H1 (cell line): ENCODE results near the gene ZNF560. TPM values are rescaled to one million over a fixed set of nuclear protein-coding genes. Genes with fewer than 3 reads are reported as not detected.

Experiments
- CTCF ChIA-PET: fragments of 300-600 bp; sonication (Branson Sonifier 250); formaldehyde crosslinking; loops from one replicate; lab custom pipeline; 2021; ENCODE audit not compliant: partially characterized antibody; lab: Charles Lee
- POLR2A ChIA-PET: fragments of 300-600 bp; sonication (Branson Sonifier 250); formaldehyde crosslinking; loops from one replicate; lab custom pipeline; 2021; ENCODE audit warnings: inconsistent platforms; ENCODE audit not compliant: partially characterized antibody; lab: Charles Lee
- DNase-seq, 2 experiments: peaks; one replicate each; pipeline versions ENCODE4 v3.0.0 to v3.0.0-alpha.2; 2010 to 2022; ENCODE audit warnings: low spot score in 2 of 2, low read depth in 1 of 2, mixed read lengths in 1 of 2
- FAIRE-seq: peaks from 2 replicates; lab custom pipeline; 2011; peaks lifted over from hg19 to GRCh38; lab: Jason Lieb, UNC
- H2AFZ ChIP-seq: 2 replicates; pipeline ENCODE4 v1.8.1; 2012; ENCODE audit warnings: low read length, inconsistent platforms
- H2AK5ac ChIP-seq: 2 replicates; pipeline ENCODE4 v1.6.1; 2013; ENCODE audit warnings: low read depth, low read length
- H2BK120ac ChIP-seq: replicated peaks from 2 replicates; pipeline ENCODE3; 2013; ENCODE audit warnings: low read depth, low read length, inconsistent platforms
- H2BK12ac ChIP-seq: 2 replicates; pipeline ENCODE4 v1.6.1; 2013; ENCODE audit warnings: low read depth, low read length
- H2BK15ac ChIP-seq: 2 replicates; pipeline ENCODE4 v1.6.1; 2013; ENCODE audit warnings: low read length
- H2BK20ac ChIP-seq: 2 replicates; pipeline ENCODE4 v1.6.1; 2013; ENCODE audit warnings: low read length
- H2BK5ac ChIP-seq: 2 replicates; pipeline ENCODE4 v1.6.1; 2013; ENCODE audit warnings: low read depth, low read length
- H3K14ac ChIP-seq: 2 replicates; pipeline ENCODE4 v1.6.1; 2013; ENCODE audit warnings: inconsistent platforms; ENCODE audit not compliant: insufficient read length
- H3K18ac ChIP-seq: 2 replicates; pipeline ENCODE4 v1.6.1; 2013; ENCODE audit warnings: low read length; ENCODE audit errors: extremely low read depth
- H3K23ac ChIP-seq: 2 replicates; pipeline ENCODE4 v1.6.1; 2013; ENCODE audit warnings: inconsistent platforms; ENCODE audit not compliant: insufficient read length
- H3K23me2 ChIP-seq: 2 replicates; pipeline ENCODE4 v1.6.1; 2013; ENCODE audit warnings: low read depth, low read length
- H3K27ac ChIP-seq: 2 replicates; pipeline ENCODE4 v1.6.1; 2011; ENCODE audit warnings: low read depth, low read length, inconsistent platforms
- H3K27me3 ChIP-seq, 4 experiments: replicated peaks in 1 of 4; 1 replicate in 1 of 4; 2 replicates in 3 of 4; pipeline versions ENCODE4 v1.6.1 to v1.8.1; 2011 to 2013; ENCODE audit warnings: low read length in 3 of 4, mild to moderate bottlenecking in 3 of 4, inconsistent platforms in 2 of 4, mixed read lengths in 2 of 4, moderate library complexity in 1 of 4; ENCODE audit not compliant: control insufficient read depth in 3 of 4, insufficient read depth in 3 of 4; ENCODE audit errors: extremely low read depth in 1 of 4
- H3K36me3 ChIP-seq, 4 experiments: 2 replicates each; pipeline versions ENCODE4 v1.6.1 to v1.8.1; 2011 to 2013; ENCODE audit warnings: mild to moderate bottlenecking in 4 of 4, low read length in 3 of 4, moderate library complexity in 2 of 4, control low read depth in 1 of 4, inconsistent platforms in 1 of 4; ENCODE audit not compliant: insufficient read depth in 4 of 4, control insufficient read depth in 2 of 4
- H3K4ac ChIP-seq: replicated peaks from 2 replicates; pipeline ENCODE3; 2013; ENCODE audit warnings: low read length, low read depth, mixed read lengths, inconsistent platforms; ENCODE audit not compliant: insufficient read length
- H3K4me1 ChIP-seq, 4 experiments: replicated peaks in 1 of 4; 1 replicate in 1 of 4; 2 replicates in 3 of 4; pipeline versions ENCODE4 v1.6.1 to v1.8.1; 2011 to 2013; ENCODE audit warnings: low read length in 3 of 4, inconsistent platforms in 2 of 4, mixed read lengths in 1 of 4; ENCODE audit not compliant: insufficient read depth in 4 of 4, control insufficient read depth in 3 of 4
- H3K4me2 ChIP-seq, 2 experiments: 2 replicates each; pipeline versions ENCODE4 v1.6.1 to v1.8.1; 2011 to 2013; ENCODE audit warnings: low read depth in 2 of 2, low read length in 2 of 2, control low read depth in 1 of 2, inconsistent platforms in 1 of 2, mild to moderate bottlenecking in 1 of 2; ENCODE audit not compliant: insufficient read depth in 1 of 2
- H3K4me3 ChIP-seq, 4 experiments: fragments of 200-600, 300-600 bp in 1 of 4; sonication (generic), shearing (Covaris generic), sonication (Bioruptor Twin) in 1 of 4; 2 replicates each; pipeline versions ENCODE4 v1.5.1 to v1.8.1; 2011 to 2016; ENCODE audit warnings: low read length in 4 of 4, low read depth in 3 of 4, control low read depth in 2 of 4, inconsistent platforms in 2 of 4, mild to moderate bottlenecking in 2 of 4, mixed read lengths in 1 of 4, moderate library complexity in 1 of 4; ENCODE audit not compliant: insufficient read depth in 2 of 4; ENCODE audit errors: extremely low read depth in 1 of 4
- H3K56ac ChIP-seq: replicated peaks from 2 replicates; pipeline ENCODE3; 2013; ENCODE audit warnings: low read depth, mild to moderate bottlenecking, mixed read lengths, low read length, inconsistent platforms; ENCODE audit not compliant: insufficient read length
- H3K79me1 ChIP-seq: 2 replicates; pipeline ENCODE4 v1.6.1; 2013; ENCODE audit warnings: low read depth, low read length, control low read depth
- H3K79me2 ChIP-seq, 2 experiments: 2 replicates each; pipeline versions ENCODE4 v1.6.1 to v1.8.1; 2012 to 2013; ENCODE audit warnings: low read length in 2 of 2, mild to moderate bottlenecking in 2 of 2, inconsistent platforms in 1 of 2; ENCODE audit not compliant: insufficient read depth in 2 of 2, control insufficient read depth in 1 of 2
- H3K9ac ChIP-seq, 4 experiments: replicated peaks in 1 of 4; 1 replicate in 1 of 4; 2 replicates in 3 of 4; pipeline versions ENCODE4 v1.6.1 to v1.8.1; 2011 to 2013; ENCODE audit warnings: low read depth in 3 of 4, low read length in 3 of 4, control low read depth in 2 of 4, mild to moderate bottlenecking in 2 of 4, moderate library complexity in 2 of 4, inconsistent platforms in 1 of 4; ENCODE audit errors: extremely low read depth in 1 of 4
- H3K9me3 ChIP-seq, 2 experiments: 2 replicates each; pipeline versions ENCODE4 v1.6.1 to v1.8.1; 2012 to 2013; ENCODE audit warnings: mild to moderate bottlenecking in 2 of 2, moderate library complexity in 2 of 2, control low read depth in 1 of 2, inconsistent platforms in 1 of 2, low read depth in 1 of 2, low read length in 1 of 2, mixed read lengths in 1 of 2; ENCODE audit not compliant: insufficient read depth in 2 of 2
- H4K20me1 ChIP-seq, 2 experiments: replicated peaks in 1 of 2; 2 replicates each; pipeline versions ENCODE3 to v1.8.1; 2011 to 2013; ENCODE audit warnings: inconsistent platforms in 2 of 2, low read length in 2 of 2, mild to moderate bottlenecking in 1 of 2; ENCODE audit not compliant: insufficient read depth in 2 of 2, control insufficient read depth in 1 of 2
- H4K5ac ChIP-seq: 2 replicates; pipeline ENCODE4 v1.6.1; 2013; ENCODE audit warnings: low read length, low read depth, mixed read lengths, inconsistent platforms; ENCODE audit not compliant: insufficient read length
- H4K8ac ChIP-seq: 2 replicates; pipeline ENCODE4 v1.8.0; 2013; ENCODE audit warnings: mild to moderate bottlenecking, moderate library complexity, low read length, inconsistent platforms; ENCODE audit not compliant: insufficient read depth; ENCODE audit errors: extremely low read depth
- H4K91ac ChIP-seq: replicated peaks from 2 replicates; pipeline ENCODE3; 2013; ENCODE audit warnings: low read length, mixed read lengths, inconsistent platforms; ENCODE audit not compliant: insufficient read length
- CBX8 ChIP-seq: fragments of 300-800, 300-1000 bp; sonication (generic); IDR thresholded peaks from 2 replicates; pipeline ENCODE4 v1.7.1; 2016; ENCODE audit warnings: low read depth, low read length, borderline replicate concordance
- GABPA ChIP-seq: IDR thresholded peaks from 2 replicates; pipeline ENCODE4 v1.6.1; 2011; ENCODE audit warnings: mild to moderate bottlenecking, low read length, moderate library complexity, borderline replicate concordance; ENCODE audit not compliant: insufficient read depth
- HDAC2 ChIP-seq, 2 experiments: fragments of 300-600 bp in 1 of 2; sonication (generic) in 1 of 2; IDR thresholded peaks; 2 replicates each; pipeline ENCODE4 v1.6.1; 2011 to 2012; ENCODE audit warnings: low read depth in 2 of 2, low read length in 2 of 2, mild to moderate bottlenecking in 2 of 2, moderate library complexity in 2 of 2, borderline replicate concordance in 1 of 2, inconsistent platforms in 1 of 2
- KDM5A ChIP-seq: fragments of 200-600 bp; IDR thresholded peaks from 2 replicates; pipeline ENCODE4 v1.7.1; 2012; ENCODE audit warnings: mild to moderate bottlenecking, low read length, inconsistent platforms, mixed read lengths
- PHF8 ChIP-seq: fragments of 200-600 bp; sonication (generic); conservative IDR thresholded peaks from 2 replicates; pipeline ENCODE4 v1.7.1; 2012; ENCODE audit warnings: low read depth, mild to moderate bottlenecking, inconsistent platforms, low read length, moderate library complexity
- POLR2A ChIP-seq, 2 experiments: IDR thresholded peaks; 1 replicate in 1 of 2; 2 replicates in 1 of 2; pipeline ENCODE4 v1.6.1; 2011; ENCODE audit warnings: low read depth in 2 of 2, low read length in 2 of 2, mild to moderate bottlenecking in 2 of 2; ENCODE audit errors: control extremely low read depth in 1 of 2
- POLR2AphosphoS5 ChIP-seq: IDR thresholded peaks from 2 replicates; pipeline ENCODE4 v1.6.1; 2011; ENCODE audit warnings: low read depth, low read length
- RBBP5 ChIP-seq: IDR thresholded peaks from 2 replicates; pipeline ENCODE4 v1.7.1; 2012; ENCODE audit warnings: low read depth, mild to moderate bottlenecking, inconsistent platforms, low read length, moderate library complexity, borderline replicate concordance
- RXRA ChIP-seq: IDR thresholded peaks from 2 replicates; pipeline ENCODE4 v1.6.1; 2011; ENCODE audit warnings: low read depth, mild to moderate bottlenecking, low read length, moderate library complexity; ENCODE audit not compliant: insufficient read depth
- SIRT6 ChIP-seq: IDR thresholded peaks from one replicate; pipeline ENCODE4 v1.7.1; 2012; ENCODE audit warnings: low read length, inconsistent platforms
- SP1 ChIP-seq: IDR thresholded peaks from 2 replicates; pipeline ENCODE4 v1.6.1; 2011; ENCODE audit warnings: low read depth, low read length
- TCF12 ChIP-seq: IDR thresholded peaks from 2 replicates; pipeline ENCODE4 v1.6.1; 2011; ENCODE audit warnings: low read depth, mild to moderate bottlenecking, low read length
- TEAD4 ChIP-seq: IDR thresholded peaks from 2 replicates; pipeline ENCODE4 v1.6.1; 2012; ENCODE audit warnings: low read depth, low read length, inconsistent platforms, mixed read lengths
- ZNF274 ChIP-seq: IDR thresholded peaks from 2 replicates; pipeline ENCODE4 v1.7.0; 2012; ENCODE audit warnings: low read length, borderline replicate concordance; ENCODE audit errors: extremely low read depth
- WGBS, 2 experiments: shearing (Covaris generic) in 1 of 2; methylation state at CpG; one replicate each; pipeline versions ENCODE4 v1.1.6 to v1.1.7; 2013 to 2015; ENCODE audit warnings: low lambda C conversion rate in 2 of 2, mixed read lengths in 2 of 2, inconsistent platforms in 1 of 2, low coverage in 1 of 2, missing lambda C conversion rate in 1 of 2; ENCODE audit not compliant: insufficient replicate concordance in 2 of 2, insufficient coverage in 1 of 2, insufficient read length in 1 of 2; ENCODE audit errors: extremely low coverage in 1 of 2, missing lambda C conversion rate in 1 of 2; 5-methylcytosine and 5-hydroxymethylcytosine counted together
- polyA plus RNA-seq, 7 experiments: library from polyadenylated mRNA; depleted of rRNA in 3 of 7; stranded (reverse) in 5 of 7; unstranded in 2 of 7; fragments of >200 nt in 5 of 7; fragments of 200-250 nt in 2 of 7; gene quantifications; 1 replicate in 5 of 7; 2 replicates in 1 of 7; 4 replicates in 1 of 7; pipeline versions ENCODE4 v1.2.1 to v1.2.3, GENCODE V29; 2011 to 2013; ENCODE audit warnings: missing spikeins in 2 of 7, mixed read lengths in 2 of 7
- total RNA-seq: library from RNA; stranded (reverse); fragmentation: NEBNext Ultra II Directional; extraction: Animal tissue kit (Norgen Biotek cat#: 25700); gene quantifications from 2 replicates; pipeline ENCODE4 v1.2.1, GENCODE V29; 2021
- TF ChIP-seq, protein P1 (sequence below): IDR thresholded peaks from 2 replicates; pipeline ENCODE4 v1.6.1; 2012; ENCODE audit warnings: inconsistent platforms

The ZNF560 gene
- total and polyA plus RNA-seq, 2 of the 8 experiments (the other 6 are each of a cell fraction or from before 2014, with no cell fraction given) = 0.02 TPM; not detected in 1

DNA sequence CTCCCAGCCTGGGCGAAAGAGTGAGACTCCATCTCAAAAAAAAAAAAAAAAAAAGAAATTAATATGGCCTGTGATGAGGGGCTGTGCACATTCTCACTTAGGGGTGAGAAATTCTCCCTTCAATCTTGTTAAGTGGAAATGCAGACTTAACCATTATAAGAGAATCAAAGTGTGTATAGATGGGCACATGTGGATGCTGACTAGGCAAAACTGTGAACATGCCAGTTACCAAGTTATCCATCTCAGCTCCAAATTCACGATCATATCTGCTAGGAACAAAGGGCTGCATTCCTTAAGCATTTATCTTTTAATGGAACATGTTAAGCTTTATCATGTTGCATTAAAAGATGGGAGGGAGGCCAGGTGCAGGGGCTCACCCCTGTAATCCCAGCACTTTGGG is 4.3 kb downstream of the ZNF560 start:
- peaks cover 54 to 78% of the 10 kb centered on the region in 2 experiments for H3K9me3 ChIP-seq
- no peaks in the 10 kb centered on the region for H3K4me1 ChIP-seq
- no peak overlapping the region for H3K14ac ChIP-seq
- H3K18ac ChIP-seq = no peak overlapping the region
- H3K4me2 ChIP-seq = no peak overlapping the region
- no peak overlapping the region for H3K9ac ChIP-seq
- no peaks in the 10 kb centered on the region for H3K79me1 ChIP-seq
- POLR2A ChIA-PET = no interaction called here
- H3K79me2 ChIP-seq = no peaks in the 10 kb centered on the region
- H3K4me3 ChIP-seq = no peak overlapping the region
- no peak overlapping the region for H4K8ac ChIP-seq
- no peak for DNase-seq
- H2AFZ ChIP-seq = no peak overlapping the region
- H2BK5ac ChIP-seq = no peak overlapping the region
- H4K20me1 ChIP-seq = no peaks in the 10 kb centered on the region
- no peak overlapping the region for H4K91ac ChIP-seq
- no peaks in the 10 kb centered on the region for H3K36me3 ChIP-seq
- CTCF ChIA-PET = no interaction called here
- H4K5ac ChIP-seq = no peak overlapping the region
- no peak overlapping the region for H2BK120ac ChIP-seq
- 70% methylated on average over 2 of the region's 2 CpGs; no CpG with 5 or more reads in 1 of the 2 experiments for WGBS, 2 experiments
- no peak overlapping the region for H2BK15ac ChIP-seq
- no peak overlapping the region for H3K27ac ChIP-seq
- no peaks in the 10 kb centered on the region for H3K27me3 ChIP-seq
- H3K23ac ChIP-seq = no peak overlapping the region
- H2BK12ac ChIP-seq = no peak overlapping the region
- H3K23me2 ChIP-seq = 0 out of 2 replicates have a peak, but pooled peaks cover 1% of the 10 kb centered on the region
- no peak overlapping the region for H2BK20ac ChIP-seq
- H3K56ac ChIP-seq = no peak overlapping the region
- FAIRE-seq = no peak
- no peak overlapping the region for H3K4ac ChIP-seq
- no peak overlapping the region for H2AK5ac ChIP-seq
- no peak for TF ChIP-seq SIRT6
- TF ChIP-seq TEAD4 = no peak
- TF ChIP-seq GABPA = no peak
- TF ChIP-seq, protein P1, sequence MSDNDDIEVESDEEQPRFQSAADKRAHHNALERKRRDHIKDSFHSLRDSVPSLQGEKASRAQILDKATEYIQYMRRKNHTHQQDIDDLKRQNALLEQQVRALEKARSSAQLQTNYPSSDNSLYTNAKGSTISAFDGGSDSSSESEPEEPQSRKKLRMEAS = no peak
- no peak for TF ChIP-seq PHF8
- TF ChIP-seq ZNF274 = no peak
- no peak for TF ChIP-seq HDAC2 (IDR thresholded peaks at IDR 0.05; ENCODE audit: borderline replicate concordance in 1 of 2, low read depth in 2 of 2, low read length in 2 of 2)
- TF ChIP-seq POLR2A (IDR thresholded peaks at IDR 0.05; ENCODE audit: control extremely low read depth in 1 of 2, low read depth in 2 of 2, low read length in 2 of 2) = no peak
- no peak for TF ChIP-seq POLR2AphosphoS5
- TF ChIP-seq RBBP5 = no peak
- TF ChIP-seq RXRA = no peak
- TF ChIP-seq TCF12 = no peak
- no peak for TF ChIP-seq KDM5A
- no peak for TF ChIP-seq CBX8
- TF ChIP-seq SP1 = no peak
